ENCODE data around the gene ADD3. TPM values are rescaled to one million over a fixed set of nuclear protein-coding genes. Genes with fewer than 3 reads are reported as not detected.

ADD3 gene
- total and polyA plus RNA-seq, 2 of the 13 experiments (the other 11 are each of a cell fraction or from before 2014, with no cell fraction given): 44.7 to 57.5 TPM

- TF ChIP-seq HNRNPLL (IDR thresholded peaks at IDR 0.05; ENCODE audit: low read depth, low read length, poor library complexity, severe bottlenecking) (no peak), POGZ (CRISPR knock-in tag; IDR thresholded peaks at IDR 0.05) (no peak), ZNF660 (CRISPR knock-in tag; IDR thresholded peaks at IDR 0.05; ENCODE audit: borderline replicate concordance, low read depth) (no peak), ZNF766 (CRISPR knock-in tag; IDR thresholded peaks at IDR 0.05; ENCODE audit: borderline replicate concordance) (no peak), NFKBIZ (CRISPR knock-in tag; IDR thresholded peaks at IDR 0.05) (no peak), KAT8 (CRISPR knock-in tag; IDR thresholded peaks at IDR 0.05) (peak; percentile 50; the same call in 1 of the 2 replicates), ZZZ3 (CRISPR knock-in tag; IDR thresholded peaks at IDR 0.05; ENCODE audit: borderline replicate concordance) (no peak), KLF6 (CRISPR knock-in tag; IDR thresholded peaks at IDR 0.05) (no peak), NFE2L1 (CRISPR knock-in tag; IDR thresholded peaks at IDR 0.05; ENCODE audit: borderline replicate concordance) (no peak), DNMT1 (CRISPR knock-in tag; IDR thresholded peaks at IDR 0.05) (no peak), KLF11 (CRISPR knock-in tag; IDR thresholded peaks at IDR 0.05) (no peak), SOX5 (CRISPR knock-in tag; IDR thresholded peaks at IDR 0.05; ENCODE audit: borderline replicate concordance) (peak; percentile 70; the same call in 1 of the 2 replicates), ARID2 (CRISPR knock-in tag; IDR thresholded peaks at IDR 0.05; ENCODE audit: borderline replicate concordance) (no peak), ATRX (CRISPR knock-in tag; IDR thresholded peaks at IDR 0.05; ENCODE audit: borderline replicate concordance) (no peak), ZGPAT (CRISPR knock-in tag; IDR thresholded peaks at IDR 0.05) (0 out of 2 replicates have a peak, but pooled peaks have one; percentile 35), MLX (CRISPR knock-in tag; IDR thresholded peaks at IDR 0.05) (no peak; the same call in 1 of the 2 replicates), HCFC1 (IDR thresholded peaks at IDR 0.05; ENCODE audit: low read depth, low read length) (no peak), SNRNP70 (IDR thresholded peaks at IDR 0.05; ENCODE audit: low read depth, low read length) (no peak), NCOA2 (CRISPR knock-in tag; IDR thresholded peaks at IDR 0.05) (peak; percentile 45; the same call in 1 of the 2 replicates), ZNF12 (CRISPR knock-in tag; IDR thresholded peaks at IDR 0.05) (no peak), ZNF136 (CRISPR knock-in tag; IDR thresholded peaks at IDR 0.05; ENCODE audit: low read depth) (no peak), ZNF772 (CRISPR knock-in tag; IDR thresholded peaks at IDR 0.05) (no peak), ZNF670 (CRISPR knock-in tag; IDR thresholded peaks at IDR 0.05; ENCODE audit: borderline replicate concordance) (no peak), TMF1 (CRISPR knock-in tag; IDR thresholded peaks at IDR 0.05; ENCODE audit: low read depth) (no peak)
- TF ChIP-seq, protein P1, sequence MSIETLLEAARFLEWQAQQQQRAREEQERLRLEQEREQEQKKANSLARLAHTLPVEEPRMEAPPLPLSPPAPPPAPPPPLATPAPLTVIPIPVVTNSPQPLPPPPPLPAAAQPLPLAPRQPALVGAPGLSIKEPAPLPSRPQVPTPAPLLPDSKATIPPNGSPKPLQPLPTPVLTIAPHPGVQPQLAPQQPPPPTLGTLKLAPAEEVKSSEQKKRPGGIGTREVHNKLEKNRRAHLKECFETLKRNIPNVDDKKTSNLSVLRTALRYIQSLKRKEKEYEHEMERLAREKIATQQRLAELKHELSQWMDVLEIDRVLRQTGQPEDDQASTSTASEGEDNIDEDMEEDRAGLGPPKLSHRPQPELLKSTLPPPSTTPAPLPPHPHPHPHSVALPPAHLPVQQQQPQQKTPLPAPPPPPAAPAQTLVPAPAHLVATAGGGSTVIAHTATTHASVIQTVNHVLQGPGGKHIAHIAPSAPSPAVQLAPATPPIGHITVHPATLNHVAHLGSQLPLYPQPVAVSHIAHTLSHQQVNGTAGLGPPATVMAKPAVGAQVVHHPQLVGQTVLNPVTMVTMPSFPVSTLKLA (IDR thresholded peaks at IDR 0.05): peak; percentile 54; the same call in 1 of the 2 replicates
- TF ChIP-seq, protein P2, sequence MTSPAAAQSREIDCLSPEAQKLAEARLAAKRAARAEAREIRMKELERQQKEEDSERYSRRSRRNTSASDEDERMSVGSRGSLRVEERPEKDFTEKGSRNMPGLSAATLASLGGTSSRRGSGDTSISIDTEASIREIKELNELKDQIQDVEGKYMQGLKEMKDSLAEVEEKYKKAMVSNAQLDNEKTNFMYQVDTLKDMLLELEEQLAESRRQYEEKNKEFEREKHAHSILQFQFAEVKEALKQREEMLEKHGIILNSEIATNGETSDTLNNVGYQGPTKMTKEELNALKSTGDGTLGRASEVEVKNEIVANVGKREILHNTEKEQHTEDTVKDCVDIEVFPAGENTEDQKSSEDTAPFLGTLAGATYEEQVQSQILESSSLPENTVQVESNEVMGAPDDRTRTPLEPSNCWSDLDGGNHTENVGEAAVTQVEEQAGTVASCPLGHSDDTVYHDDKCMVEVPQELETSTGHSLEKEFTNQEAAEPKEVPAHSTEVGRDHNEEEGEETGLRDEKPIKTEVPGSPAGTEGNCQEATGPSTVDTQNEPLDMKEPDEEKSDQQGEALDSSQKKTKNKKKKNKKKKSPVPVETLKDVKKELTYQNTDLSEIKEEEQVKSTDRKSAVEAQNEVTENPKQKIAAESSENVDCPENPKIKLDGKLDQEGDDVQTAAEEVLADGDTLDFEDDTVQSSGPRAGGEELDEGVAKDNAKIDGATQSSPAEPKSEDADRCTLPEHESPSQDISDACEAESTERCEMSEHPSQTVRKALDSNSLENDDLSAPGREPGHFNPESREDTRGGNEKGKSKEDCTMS (CRISPR knock-in tag; conservative IDR thresholded peaks at IDR 0.05): no peak
Measured at GRCh38 chr10:109974504-109975191, 33.1 kb upstream of the ADD3 start (continued).

Measured in HepG2 (cell line).